Astrocyte (in vitro differentiated cells and primary cell): ENCODE data around the gene BEND5. TPM values are rescaled to one million over a fixed set of nuclear protein-coding genes. Genes with fewer than 3 reads are reported as not detected.

Experiments
- DNase-seq: peaks from one replicate; pipeline ENCODE4 v3.0.0-alpha.2; 2010; ENCODE audit warnings: low read depth
- FAIRE-seq: peaks from 2 replicates; lab custom pipeline; 2011; peaks lifted over from hg19 to GRCh38; lab: Jason Lieb, UNC
- H2AFZ ChIP-seq: 2 replicates; pipeline ENCODE4 v1.6.0; 2012; ENCODE audit warnings: low read depth, low read length, inconsistent platforms
- H3K27ac ChIP-seq: 2 replicates; pipeline ENCODE4 v1.5.1; 2011; ENCODE audit warnings: low read depth, low read length, inconsistent platforms
- H3K27me3 ChIP-seq: 2 replicates; pipeline ENCODE4 v1.6.0; 2011; ENCODE audit warnings: low read length, inconsistent platforms; ENCODE audit not compliant: insufficient read depth
- H3K36me3 ChIP-seq: 2 replicates; pipeline ENCODE4 v1.5.1; 2011; ENCODE audit warnings: low read length, inconsistent platforms; ENCODE audit not compliant: insufficient read depth
- H3K4me1 ChIP-seq: 2 replicates; pipeline ENCODE4 v1.5.1; 2011; ENCODE audit warnings: low read length, inconsistent platforms; ENCODE audit not compliant: insufficient read depth
- H3K4me2 ChIP-seq: 2 replicates; pipeline ENCODE4 v1.6.0; 2012; ENCODE audit warnings: low read length, inconsistent platforms
- H3K4me3 ChIP-seq: 2 replicates; pipeline ENCODE4 v1.5.1; 2011; ENCODE audit warnings: low read depth, mild to moderate bottlenecking, low read length, inconsistent platforms; ENCODE audit not compliant: insufficient read depth
- H3K79me2 ChIP-seq: 2 replicates; pipeline ENCODE4 v1.6.0; 2012; ENCODE audit warnings: mild to moderate bottlenecking, low read length, inconsistent platforms; ENCODE audit not compliant: insufficient read depth
- H3K9ac ChIP-seq: 2 replicates; pipeline ENCODE4 v1.6.0; 2012; ENCODE audit warnings: mild to moderate bottlenecking, low read length, inconsistent platforms
- H3K9me3 ChIP-seq: 2 replicates; pipeline ENCODE4 v1.5.1; 2012; ENCODE audit warnings: low read depth, mild to moderate bottlenecking, low read length, inconsistent platforms; ENCODE audit not compliant: insufficient read depth
- H4K20me1 ChIP-seq: 2 replicates; pipeline ENCODE4 v1.6.0; 2012; ENCODE audit warnings: low read length, inconsistent platforms; ENCODE audit not compliant: insufficient read depth
- H3K27ac Mint-ChIP-seq: one replicate; pipeline ENCODE4 v1.8.0; 2021; ENCODE audit warnings: mild to moderate bottlenecking, mixed read lengths; ENCODE audit not compliant: unreplicated experiment
- H3K27me3 Mint-ChIP-seq: one replicate; pipeline ENCODE4 v1.8.0; 2021; ENCODE audit warnings: low read depth, mixed read lengths; ENCODE audit not compliant: unreplicated experiment
- H3K36me3 Mint-ChIP-seq: one replicate; pipeline ENCODE4 v1.8.0; 2021; ENCODE audit warnings: low read depth, mixed read lengths; ENCODE audit not compliant: unreplicated experiment
- H3K4me1 Mint-ChIP-seq: one replicate; pipeline ENCODE4 v1.8.0; 2021; ENCODE audit warnings: low read depth, mixed read lengths; ENCODE audit not compliant: unreplicated experiment
- H3K4me3 Mint-ChIP-seq: one replicate; pipeline ENCODE4 v1.8.0; 2021; ENCODE audit warnings: mild to moderate bottlenecking, moderate library complexity, mixed read lengths; ENCODE audit not compliant: unreplicated experiment
- H3K9me3 Mint-ChIP-seq: one replicate; pipeline ENCODE4 v1.8.0; 2021; ENCODE audit warnings: mild to moderate bottlenecking, mixed read lengths; ENCODE audit not compliant: unreplicated experiment
- CTCF ChIP-seq: IDR thresholded peaks from 2 replicates; pipeline ENCODE4 v1.5.1; 2011; ENCODE audit warnings: low read depth, mild to moderate bottlenecking, inconsistent platforms, low read length, moderate library complexity; ENCODE audit not compliant: insufficient read depth
- EZH2 ChIP-seq: IDR thresholded peaks from 2 replicates; pipeline ENCODE4 v1.6.1; 2012; ENCODE audit warnings: mild to moderate bottlenecking, low read length, inconsistent platforms; ENCODE audit not compliant: insufficient read depth
- total RNA-seq: library from RNA; stranded (reverse); gene quantifications from 2 replicates; pipeline ENCODE4 v1.2.1, GENCODE V29; 2021

Gene BEND5
- total RNA-seq, 1 donor from 2014 or later = 1.4 TPM

GRCh38 chr1:48687282-48688045, 89.2 kb downstream of the BEND5 start:
- Mint-ChIP-seq H3K27me3 (peaks cover 12% of the 10 kb centered on the region), H3K4me3 (no peak overlapping the region), H3K36me3 (no peaks in the 10 kb centered on the region), H3K27ac (no peak overlapping the region), H3K9me3 (no peaks in the 10 kb centered on the region), H3K4me1 (peaks cover 12% of the 10 kb centered on the region)
- Histone ChIP-seq H3K36me3 (no peaks in the 10 kb centered on the region), H3K9me3 (no peaks in the 10 kb centered on the region), H3K27ac (no peak overlapping the region), H3K4me1 (peaks cover 4% of the 10 kb centered on the region), H4K20me1 (no peaks in the 10 kb centered on the region), H3K4me3 (no peak overlapping the region), H3K9ac (no peak overlapping the region), H3K4me2 (no peak overlapping the region), H2AFZ (no peak overlapping the region), H3K27me3 (no peaks in the 10 kb centered on the region), H3K79me2 (no peaks in the 10 kb centered on the region)
- FAIRE-seq = no peak
- no peak for TF ChIP-seq EZH2
- no peak for TF ChIP-seq CTCF
- no peak for DNase-seq

GRCh38 chr1:48686159-48686558, 90.5 kb downstream of the BEND5 start:
- Mint-ChIP-seq H3K27me3 (peaks cover 17% of the 10 kb centered on the region), H3K27ac (no peak overlapping the region), H3K9me3 (no peaks in the 10 kb centered on the region), H3K4me3 (no peak overlapping the region), H3K36me3 (no peaks in the 10 kb centered on the region), H3K4me1 (peaks cover under 1% of the 10 kb centered on the region)
- DNase-seq (no peak), FAIRE-seq (no peak)
- Histone ChIP-seq H3K36me3 (no peaks in the 10 kb centered on the region), H3K9ac (no peak overlapping the region), H3K9me3 (no peaks in the 10 kb centered on the region), H3K4me1 (peaks cover 7% of the 10 kb centered on the region), H2AFZ (no peak overlapping the region), H4K20me1 (no peaks in the 10 kb centered on the region), H3K27ac (no peak overlapping the region), H3K4me2 (no peak overlapping the region), H3K27me3 (no peaks in the 10 kb centered on the region), H3K4me3 (no peak overlapping the region), H3K79me2 (no peaks in the 10 kb centered on the region)
- TF ChIP-seq CTCF = no peak
- no peak for TF ChIP-seq EZH2

GRCh38 chr1:48684381-48684780, 92.3 kb downstream of the BEND5 start:
- no peak for FAIRE-seq
- Histone ChIP-seq H3K36me3 (no peaks in the 10 kb centered on the region), H3K4me1 (peaks cover 19% of the 10 kb centered on the region), H2AFZ (no peak overlapping the region), H3K27me3 (no peaks in the 10 kb centered on the region), H3K79me2 (no peaks in the 10 kb centered on the region), H3K4me3 (no peak overlapping the region), H3K9ac (no peak overlapping the region), H3K4me2 (no peak overlapping the region), H3K9me3 (no peaks in the 10 kb centered on the region), H4K20me1 (no peaks in the 10 kb centered on the region), H3K27ac (no peak overlapping the region)
- no peak overlapping the region for H3K4me3 Mint-ChIP-seq
- no peaks in the 10 kb centered on the region for H3K4me1 Mint-ChIP-seq
- H3K27ac Mint-ChIP-seq = no peak overlapping the region
- peaks cover 17% of the 10 kb centered on the region for H3K27me3 Mint-ChIP-seq
- no peaks in the 10 kb centered on the region for H3K36me3 Mint-ChIP-seq
- no peak for TF ChIP-seq CTCF
- no peak for TF ChIP-seq EZH2
- no peaks in the 10 kb centered on the region for H3K9me3 Mint-ChIP-seq
- no peak for DNase-seq
